Measurements from ENCODE around the gene SELENOK.

The SELENOK gene

GRCh38 chr3:53887446-53887845, 4.2 kb downstream of the SELENOK start:
- no peak for DNase-seq
- in situ Hi-C loops (cut with HindIII; ENCODE audit: low pct_ligation_motif_present, low pct_unique_long_range_greater_than_20kb, low sequenced_read_pairs), result no loop called here

- in situ Hi-C loops (cut with HindIII; ENCODE audit: low pct_ligation_motif_present, low pct_unique_long_range_greater_than_20kb, low sequenced_read_pairs), result no loop called here
- no peak for DNase-seq
Observed at GRCh38 chr3:53885239-53885638, 6.4 kb downstream of the SELENOK start.

- in situ Hi-C loops (cut with HindIII; ENCODE audit: low pct_ligation_motif_present, low pct_unique_long_range_greater_than_20kb, low sequenced_read_pairs), result no loop called here
- DNase-seq, result no peak
Observed at GRCh38 chr3:53884623-53885022, 7.0 kb downstream of the SELENOK start.

- in situ Hi-C loops (cut with HindIII; ENCODE audit: low pct_ligation_motif_present, low pct_unique_long_range_greater_than_20kb, low sequenced_read_pairs), result no loop called here
- DNase-seq, result no peak
Observed at GRCh38 chr3:53883008-53883407, 8.7 kb downstream of the SELENOK start.

GRCh38 chr3:53881691-53882593, 9.7 kb downstream of the SELENOK start, which contains the start of gene ACTR8:
Gene ACTR8, minus strand, starts transcription at chr3:53882152. Its CDS starts 51 bp downstream, at chr3:53882101.
- in situ Hi-C loops (cut with HindIII; ENCODE audit: low pct_ligation_motif_present, low pct_unique_long_range_greater_than_20kb, low sequenced_read_pairs), result no loop called here
- DNase-seq, result peak; percentile 78

- in situ Hi-C loops (cut with HindIII; ENCODE audit: low pct_ligation_motif_present, low pct_unique_long_range_greater_than_20kb, low sequenced_read_pairs), result no loop called here
- peak; percentile 20 for DNase-seq
Observed at GRCh38 chr3:53880396-53881345, 11.0 kb downstream of the SELENOK start.

- in situ Hi-C loops (cut with HindIII; ENCODE audit: low pct_ligation_motif_present, low pct_unique_long_range_greater_than_20kb, low sequenced_read_pairs), result no loop called here
- DNase-seq, result no peak
Observed at GRCh38 chr3:53865732-53866499, 25.7 kb downstream of the SELENOK start.

GRCh38 chr3:53863145-53863544, 28.5 kb downstream of the SELENOK start:
- in situ Hi-C loops (cut with HindIII; ENCODE audit: low pct_ligation_motif_present, low pct_unique_long_range_greater_than_20kb, low sequenced_read_pairs), result no loop called here
- DNase-seq, result no peak

GRCh38 chr3:53862241-53862640, 29.4 kb downstream of the SELENOK start:
- peak; percentile 8 for DNase-seq
- in situ Hi-C loops (cut with HindIII; ENCODE audit: low pct_ligation_motif_present, low pct_unique_long_range_greater_than_20kb, low sequenced_read_pairs), result no loop called here

- no peak for DNase-seq
- in situ Hi-C loops (cut with HindIII; ENCODE audit: low pct_ligation_motif_present, low pct_unique_long_range_greater_than_20kb, low sequenced_read_pairs), result no loop called here
Observed at GRCh38 chr3:53860196-53860595, 31.5 kb downstream of the SELENOK start.

GRCh38 chr3:53859178-53859577, 32.5 kb downstream of the SELENOK start:
- DNase-seq, result no peak

GRCh38 chr3:53858096-53858741, 33.4 kb downstream of the SELENOK start:
- in situ Hi-C loops (cut with HindIII; ENCODE audit: low pct_ligation_motif_present, low pct_unique_long_range_greater_than_20kb, low sequenced_read_pairs), result no loop called here
- no peak for DNase-seq

More at GRCh38 chr3:53859178-53859577, 32.5 kb downstream of the SELENOK start:
- in situ Hi-C loops (cut with HindIII; ENCODE audit: low pct_ligation_motif_present, low pct_unique_long_range_greater_than_20kb, low sequenced_read_pairs), result no loop called here

GRCh38 chr3:53856964-53857363, 34.7 kb downstream of the SELENOK start:
- in situ Hi-C loops (cut with HindIII; ENCODE audit: low pct_ligation_motif_present, low pct_unique_long_range_greater_than_20kb, low sequenced_read_pairs), result no loop called here
- DNase-seq, result no peak

GRCh38 chr3:53850895-53851294, 40.8 kb downstream of the SELENOK start:
- in situ Hi-C loops (cut with HindIII; ENCODE audit: low pct_ligation_motif_present, low pct_unique_long_range_greater_than_20kb, low sequenced_read_pairs), result no loop called here
- DNase-seq, result no peak

- in situ Hi-C loops (cut with HindIII; ENCODE audit: low pct_ligation_motif_present, low pct_unique_long_range_greater_than_20kb, low sequenced_read_pairs), result no loop called here
- no peak for DNase-seq
Observed at GRCh38 chr3:53849916-53850315, 41.7 kb downstream of the SELENOK start.

GRCh38 chr3:53846851-53847155, 44.9 kb downstream of the SELENOK start:
- in situ Hi-C loops (cut with HindIII; ENCODE audit: low pct_ligation_motif_present, low pct_unique_long_range_greater_than_20kb, low sequenced_read_pairs), result no loop called here
- no peak for DNase-seq

- DNase-seq, result peak; percentile 51
- in situ Hi-C loops (cut with HindIII; ENCODE audit: low pct_ligation_motif_present, low pct_unique_long_range_greater_than_20kb, low sequenced_read_pairs), result no loop called here
Observed at GRCh38 chr3:53846134-53846850, 45.4 kb downstream of the SELENOK start, which contains the start of the genes CHDH and IL17RB. Gene CHDH, minus strand, starts transcription at chr3:53846419. Its CDS starts 22,411 bp downstream, at chr3:53824008. Gene IL17RB, plus strand, starts transcription at chr3:53846568. Its CDS starts 21 bp downstream, at chr3:53846589.

- in situ Hi-C loops (cut with HindIII; ENCODE audit: low pct_ligation_motif_present, low pct_unique_long_range_greater_than_20kb, low sequenced_read_pairs), result no loop called here
- DNase-seq, result no peak
Observed at GRCh38 chr3:53845881-53846133, 45.9 kb downstream of the SELENOK start.

All from ACHN (cell line).